ENCODE measurements around the gene WDR19. TPM values are rescaled to one million over a fixed set of nuclear protein-coding genes. Genes with fewer than 3 reads are reported as not detected.

The WDR19 gene
- total and polyA plus RNA-seq, 2 of the 4 experiments (the other 2 are of a cell fraction) = 16.0 to 22.6 TPM

GRCh38 chr4:39201963-39202362, 19.6 kb downstream of the WDR19 start:
- no peaks in the 10 kb centered on the region for H3K27me3 ChIP-seq (ENCODE audit: control insufficient read depth, insufficient read depth, low read length)
- no peaks in the 10 kb centered on the region for H3K4me1 ChIP-seq (ENCODE audit: control insufficient read depth, insufficient read depth, low read length)
- H3K4ac ChIP-seq (ENCODE audit: low read depth, low read length) = no peak overlapping the region
- H4K20me1 ChIP-seq (ENCODE audit: insufficient read depth, low read length) = no peaks in the 10 kb centered on the region
- H3K18ac ChIP-seq (ENCODE audit: low read depth, low read length) = no peak overlapping the region
- H2AFZ ChIP-seq (replicated peaks; ENCODE audit: low read length, poor library complexity) = no peak overlapping the region
- no peak overlapping the region for H2BK120ac ChIP-seq (ENCODE audit: low read depth, low read length)
- ATAC-seq (ENCODE audit: low read depth) (no peak), DNase-seq (no peak)
- BruUV-seq (replicated peaks) = no TSS peak
- no peak overlapping the region for H3K27ac ChIP-seq (ENCODE audit: insufficient read depth, low read length)
- no peak overlapping the region for H2AK9ac ChIP-seq (replicated peaks; ENCODE audit: low read depth, low read length, poor library complexity)
- H3K4me2 ChIP-seq (ENCODE audit: low read depth, low read length) = no peak overlapping the region
- CTCF ChIA-PET = interaction anchor here (0.7 to 1.8 kb wide), 2 partner anchors 12 to 15 kb away, joined by 3 to 12 read pairs; no protein-coding TSS in a partner anchor
- H2BK5ac ChIP-seq (ENCODE audit: low read depth, low read length, poor library complexity, severe bottlenecking) = no peak overlapping the region
- intact Hi-C loops (cut with micrococcal nuclease) = no loop called here
- H2BK20ac ChIP-seq (ENCODE audit: low read depth, low read length) = no peak overlapping the region
- H2AK5ac ChIP-seq (ENCODE audit: low read depth, low read length) = no peak overlapping the region
- no peaks in the 10 kb centered on the region for H3K9me1 ChIP-seq (ENCODE audit: insufficient read depth, low read length)
- dilution Hi-C loops (cut with HindIII; ENCODE audit: low sequenced_read_pairs, unreplicated experiment) = no loop called here
- WGBS, 2 experiments (ENCODE audit: extremely low coverage in 2 of 2, insufficient read length in 1 of 2) = no CpG with 5 or more reads among the region's 3 CpGs
- no peak overlapping the region for H4K5ac ChIP-seq (ENCODE audit: low read depth, low read length)
- no peak overlapping the region for H3K23ac ChIP-seq (ENCODE audit: low read depth, low read length)
- H2BK15ac ChIP-seq (ENCODE audit: low read depth, low read length) = no peak overlapping the region
- H4K8ac ChIP-seq (ENCODE audit: low read depth in 2 of 2, low read length in 2 of 2) = no peak overlapping the region
- in situ Hi-C loops (cut with MboI; ENCODE audit: low sequenced_read_pairs) = no loop called here
- no peak overlapping the region for H3K56ac ChIP-seq (ENCODE audit: extremely low read depth, insufficient read depth, low read length)
- no peak overlapping the region for H3K4me3 ChIP-seq (ENCODE audit: insufficient read depth, low read depth, low read length)
- POLR2A ChIA-PET (ENCODE audit: unreplicated experiment) = no interaction called here
- TF ChIP-seq BHLHE40 (IDR thresholded peaks at IDR 0.05; ENCODE audit: low read depth, low read length) (no peak), CHD1 (IDR thresholded peaks at IDR 0.05; ENCODE audit: low read depth, low read length) (no peak), FOS (IDR thresholded peaks at IDR 0.05; ENCODE audit: low read depth, low read length) (no peak), SMC3 (IDR thresholded peaks at IDR 0.05; ENCODE audit: low read depth, low read length) (no peak), RAD21 (IDR thresholded peaks at IDR 0.05; ENCODE audit: low read length) (no peak), MAZ (IDR thresholded peaks at IDR 0.05; ENCODE audit: borderline replicate concordance, low read depth, low read length) (no peak), RFX5 (IDR thresholded peaks at IDR 0.05; ENCODE audit: low read depth, low read length) (no peak), USF2 (IDR thresholded peaks at IDR 0.05; ENCODE audit: low read depth, low read length) (no peak), MAFK (IDR thresholded peaks at IDR 0.05; ENCODE audit: low read depth, low read length) (no peak), POLR2A (IDR thresholded peaks at IDR 0.05; ENCODE audit: low read depth, low read length) (no peak), RCOR1 (IDR thresholded peaks at IDR 0.05; ENCODE audit: insufficient replicate concordance, low read length) (no peak), MXI1 (IDR thresholded peaks at IDR 0.05; ENCODE audit: borderline replicate concordance, low read depth, low read length) (no peak), CEBPB (IDR thresholded peaks at IDR 0.05; ENCODE audit: low read depth, low read length) (no peak), NFE2L2 (IDR thresholded peaks at IDR 0.05; ENCODE audit: low read depth, low read length) (no peak)
- TF ChIP-seq, protein P1, sequence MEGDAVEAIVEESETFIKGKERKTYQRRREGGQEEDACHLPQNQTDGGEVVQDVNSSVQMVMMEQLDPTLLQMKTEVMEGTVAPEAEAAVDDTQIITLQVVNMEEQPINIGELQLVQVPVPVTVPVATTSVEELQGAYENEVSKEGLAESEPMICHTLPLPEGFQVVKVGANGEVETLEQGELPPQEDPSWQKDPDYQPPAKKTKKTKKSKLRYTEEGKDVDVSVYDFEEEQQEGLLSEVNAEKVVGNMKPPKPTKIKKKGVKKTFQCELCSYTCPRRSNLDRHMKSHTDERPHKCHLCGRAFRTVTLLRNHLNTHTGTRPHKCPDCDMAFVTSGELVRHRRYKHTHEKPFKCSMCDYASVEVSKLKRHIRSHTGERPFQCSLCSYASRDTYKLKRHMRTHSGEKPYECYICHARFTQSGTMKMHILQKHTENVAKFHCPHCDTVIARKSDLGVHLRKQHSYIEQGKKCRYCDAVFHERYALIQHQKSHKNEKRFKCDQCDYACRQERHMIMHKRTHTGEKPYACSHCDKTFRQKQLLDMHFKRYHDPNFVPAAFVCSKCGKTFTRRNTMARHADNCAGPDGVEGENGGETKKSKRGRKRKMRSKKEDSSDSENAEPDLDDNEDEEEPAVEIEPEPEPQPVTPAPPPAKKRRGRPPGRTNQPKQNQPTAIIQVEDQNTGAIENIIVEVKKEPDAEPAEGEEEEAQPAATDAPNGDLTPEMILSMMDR (conservative IDR thresholded peaks at IDR 0.05; ENCODE audit: low read depth, low read length) = no peak
- TF ChIP-seq, protein P2, sequence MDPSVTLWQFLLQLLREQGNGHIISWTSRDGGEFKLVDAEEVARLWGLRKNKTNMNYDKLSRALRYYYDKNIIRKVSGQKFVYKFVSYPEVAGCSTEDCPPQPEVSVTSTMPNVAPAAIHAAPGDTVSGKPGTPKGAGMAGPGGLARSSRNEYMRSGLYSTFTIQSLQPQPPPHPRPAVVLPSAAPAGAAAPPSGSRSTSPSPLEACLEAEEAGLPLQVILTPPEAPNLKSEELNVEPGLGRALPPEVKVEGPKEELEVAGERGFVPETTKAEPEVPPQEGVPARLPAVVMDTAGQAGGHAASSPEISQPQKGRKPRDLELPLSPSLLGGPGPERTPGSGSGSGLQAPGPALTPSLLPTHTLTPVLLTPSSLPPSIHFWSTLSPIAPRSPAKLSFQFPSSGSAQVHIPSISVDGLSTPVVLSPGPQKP (IDR thresholded peaks at IDR 0.05; ENCODE audit: borderline replicate concordance, low read depth, low read length) = no peak
- no peaks in the 10 kb centered on the region for H3K79me1 ChIP-seq (ENCODE audit: low read depth in 1 of 2, low read length in 2 of 2)
- H4K91ac ChIP-seq (ENCODE audit: insufficient read depth, low read depth, low read length) = no peak overlapping the region
- H3K14ac ChIP-seq (replicated peaks; ENCODE audit: low read depth, low read length) = no peak overlapping the region
- H3K36me3 ChIP-seq (ENCODE audit: control insufficient read depth, insufficient read depth, low read length) = peaks cover 12% of the 10 kb centered on the region
- H3K9me3 ChIP-seq (ENCODE audit: control insufficient read depth, insufficient read depth, low read length) = no peaks in the 10 kb centered on the region
- H3K9ac ChIP-seq (ENCODE audit: low read depth, low read length) = no peak overlapping the region

Measured in IMR-90 (cell line).